ENCODE data around the gene GLRX3.
A peak's percentile ranks its signal among the peaks of the same experiment; 100 is the strongest.

GLRX3 gene

DNA sequence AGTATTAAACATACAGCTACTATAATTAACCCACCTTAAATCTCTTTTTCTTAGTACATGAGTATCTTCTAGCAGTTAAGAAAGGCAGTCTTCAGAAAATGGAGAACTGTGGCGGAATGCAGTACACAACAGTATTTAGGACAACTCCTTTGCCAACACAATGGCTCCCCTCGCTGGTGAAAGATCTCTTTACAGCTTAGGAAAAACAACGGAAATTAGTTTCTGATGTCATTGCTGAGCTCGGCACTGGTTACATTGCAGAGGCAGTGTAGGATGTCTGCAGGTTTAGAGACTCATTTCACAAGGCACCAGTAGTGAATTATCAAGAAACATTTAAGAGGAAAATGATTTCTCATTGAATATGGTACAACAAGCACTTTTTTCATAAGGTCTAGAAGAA is 43.4 kb downstream of the GLRX3 start:
- Histone ChIP-seq H3K4ac (ENCODE audit: low read depth in 1 of 2, low read length in 2 of 2) (no peak overlapping the region), H3K27ac (ENCODE audit: low read length, poor library complexity, severe bottlenecking) (no peak overlapping the region), H2BK15ac (ENCODE audit: low read depth, poor library complexity, severe bottlenecking) (no peak overlapping the region), H2AK5ac (ENCODE audit: low read length, severe bottlenecking) (no peak overlapping the region), H3K27me3 (ENCODE audit: control insufficient read depth in 1 of 2, insufficient read depth in 1 of 2, low read length in 2 of 2) (no peaks in the 10 kb centered on the region), H3K4me1 (ENCODE audit: control insufficient read depth, insufficient read depth, low read depth, low read length) (peaks cover 2% of the 10 kb centered on the region), H4K91ac (ENCODE audit: low read length) (no peak overlapping the region), H3K36me3 (ENCODE audit: control insufficient read depth in 1 of 2, insufficient read depth in 2 of 2, low read depth in 1 of 2, low read length in 2 of 2) (peaks cover 32 to 80% of the 10 kb centered on the region in 2 experiments), H2BK5ac (ENCODE audit: low read depth, low read length, poor library complexity, severe bottlenecking) (no peak overlapping the region), H3K4me2 (ENCODE audit: low read length, poor library complexity, severe bottlenecking) (no peak overlapping the region), H2BK120ac (ENCODE audit: low read depth, low read length) (no peak overlapping the region), H2BK12ac (ENCODE audit: low read length in 2 of 2) (no peak overlapping the region), H3K9me3 (ENCODE audit: control insufficient read depth, low read length) (no peaks in the 10 kb centered on the region), H2AFZ (ENCODE audit: low read depth, low read length) (no peak overlapping the region), H3K18ac (ENCODE audit: low read depth in 1 of 2, low read length in 2 of 2) (no peak overlapping the region), H3K14ac (ENCODE audit: low read length in 2 of 2) (no peak overlapping the region), H4K8ac (ENCODE audit: low read length) (no peak overlapping the region), H3K79me1 (replicated peaks; ENCODE audit: low read length, poor library complexity, severe bottlenecking) (peaks cover 37% of the 10 kb centered on the region), H3K9ac (ENCODE audit: low read length) (peak overlapping the region; percentile 46), H3K4me3 (ENCODE audit: insufficient read depth in 1 of 2, low read depth in 1 of 2, low read length in 2 of 2) (no peak overlapping the region), H3K23ac (ENCODE audit: low read length in 2 of 2) (no peak overlapping the region)
- WGBS, result 35% methylated on average over 4 of the region's 4 CpGs
- DNase-seq, result peak; percentile 80

DNA sequence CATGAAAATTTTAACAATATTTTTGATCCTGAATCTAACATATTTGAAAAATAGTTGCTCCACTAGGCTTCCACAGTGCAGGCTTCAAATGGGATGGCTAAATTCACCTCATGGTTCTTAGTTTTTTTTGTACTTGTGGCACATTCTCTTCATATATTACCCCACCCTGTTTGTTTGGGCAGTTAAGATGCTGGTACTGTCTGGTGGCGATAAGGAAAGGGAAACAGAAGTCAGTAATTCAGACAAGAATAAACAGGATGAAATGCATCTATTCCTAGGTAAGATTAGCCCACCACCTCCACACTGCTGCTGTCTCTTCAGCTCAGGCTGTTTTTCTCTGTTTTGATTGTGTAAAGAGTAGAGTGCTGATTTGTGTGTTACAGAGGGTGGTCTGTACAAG is 44.2 kb downstream of the GLRX3 start:
- H2BK5ac ChIP-seq (ENCODE audit: low read depth, low read length, poor library complexity, severe bottlenecking), result no peak overlapping the region
- H3K4me3 ChIP-seq (ENCODE audit: insufficient read depth in 1 of 2, low read depth in 1 of 2, low read length in 2 of 2), result no peak overlapping the region

GRCh38 chr10:130181858-130182257 is 45.7 kb downstream of the GLRX3 start:
- Histone ChIP-seq H2BK120ac (ENCODE audit: low read depth, low read length) (no peak overlapping the region), H3K23ac (ENCODE audit: low read length in 2 of 2) (no peak overlapping the region), H3K79me1 (replicated peaks; ENCODE audit: low read length, poor library complexity, severe bottlenecking) (peaks cover 39% of the 10 kb centered on the region), H3K27ac (ENCODE audit: low read length, poor library complexity, severe bottlenecking) (no peak overlapping the region), H2AK5ac (ENCODE audit: low read length, severe bottlenecking) (no peak overlapping the region), H3K36me3 (ENCODE audit: control insufficient read depth in 1 of 2, insufficient read depth in 2 of 2, low read depth in 1 of 2, low read length in 2 of 2) (peaks cover 41 to 84% of the 10 kb centered on the region in 2 experiments), H3K9ac (ENCODE audit: low read length) (peak overlapping the region; percentile 2), H3K9me3 (ENCODE audit: control insufficient read depth, low read length) (no peaks in the 10 kb centered on the region), H4K8ac (ENCODE audit: low read length) (no peak overlapping the region), H4K91ac (ENCODE audit: low read length) (no peak overlapping the region), H3K14ac (ENCODE audit: low read length in 2 of 2) (no peak overlapping the region), H2BK15ac (ENCODE audit: low read depth, poor library complexity, severe bottlenecking) (no peak overlapping the region), H2BK12ac (ENCODE audit: low read length in 2 of 2) (no peak overlapping the region), H2BK5ac (ENCODE audit: low read depth, low read length, poor library complexity, severe bottlenecking) (no peak overlapping the region), H2AFZ (ENCODE audit: low read depth, low read length) (no peak overlapping the region), H3K4me1 (ENCODE audit: control insufficient read depth, insufficient read depth, low read depth, low read length) (no peaks in the 10 kb centered on the region), H3K4me2 (ENCODE audit: low read length, poor library complexity, severe bottlenecking) (no peak overlapping the region), H3K18ac (ENCODE audit: low read depth in 1 of 2, low read length in 2 of 2) (no peak overlapping the region), H3K27me3 (ENCODE audit: control insufficient read depth in 1 of 2, insufficient read depth in 1 of 2, low read length in 2 of 2) (no peaks in the 10 kb centered on the region), H3K4ac (ENCODE audit: low read depth in 1 of 2, low read length in 2 of 2) (no peak overlapping the region), H3K4me3 (ENCODE audit: insufficient read depth in 1 of 2, low read depth in 1 of 2, low read length in 2 of 2) (no peak overlapping the region)
- no peak for DNase-seq
- WGBS, result 91% methylated on average over 5 of the region's 5 CpGs

More for the DNA sequence above, 44.2 kb downstream of the GLRX3 start:
- H2AFZ ChIP-seq (ENCODE audit: low read depth, low read length), result no peak overlapping the region
- H3K18ac ChIP-seq (ENCODE audit: low read depth in 1 of 2, low read length in 2 of 2), result no peak overlapping the region
- WGBS, result no CpG with 5 or more reads among the region's 1 CpG
- no peak overlapping the region for H2BK15ac ChIP-seq (ENCODE audit: low read depth, poor library complexity, severe bottlenecking)
- no peak overlapping the region for H2BK120ac ChIP-seq (ENCODE audit: low read depth, low read length)
- no peak overlapping the region for H3K4ac ChIP-seq (ENCODE audit: low read depth in 1 of 2, low read length in 2 of 2)
- no peak overlapping the region for H4K8ac ChIP-seq (ENCODE audit: low read length)
- no peak for DNase-seq
- no peak overlapping the region for H4K91ac ChIP-seq (ENCODE audit: low read length)
- H3K23ac ChIP-seq (ENCODE audit: low read length in 2 of 2), result no peak overlapping the region
- no peaks in the 10 kb centered on the region for H3K4me1 ChIP-seq (ENCODE audit: control insufficient read depth, insufficient read depth, low read depth, low read length)
- no peaks in the 10 kb centered on the region for H3K9me3 ChIP-seq (ENCODE audit: control insufficient read depth, low read length)
- H2BK12ac ChIP-seq (ENCODE audit: low read length in 2 of 2), result no peak overlapping the region
- H3K14ac ChIP-seq (ENCODE audit: low read length in 2 of 2), result no peak overlapping the region
- no peaks in the 10 kb centered on the region for H3K27me3 ChIP-seq (ENCODE audit: control insufficient read depth in 1 of 2, insufficient read depth in 1 of 2, low read length in 2 of 2)
- peaks cover 34 to 80% of the 10 kb centered on the region in 2 experiments for H3K36me3 ChIP-seq (ENCODE audit: control insufficient read depth in 1 of 2, insufficient read depth in 2 of 2, low read depth in 1 of 2, low read length in 2 of 2)
- H3K4me2 ChIP-seq (ENCODE audit: low read length, poor library complexity, severe bottlenecking), result no peak overlapping the region
- H2AK5ac ChIP-seq (ENCODE audit: low read length, severe bottlenecking), result no peak overlapping the region
- H3K79me1 ChIP-seq (replicated peaks; ENCODE audit: low read length, poor library complexity, severe bottlenecking), result peaks cover 38% of the 10 kb centered on the region
- H3K9ac ChIP-seq (ENCODE audit: low read length), result peak overlapping the region; percentile 14
- no peak overlapping the region for H3K27ac ChIP-seq (ENCODE audit: low read length, poor library complexity, severe bottlenecking)

DNA sequence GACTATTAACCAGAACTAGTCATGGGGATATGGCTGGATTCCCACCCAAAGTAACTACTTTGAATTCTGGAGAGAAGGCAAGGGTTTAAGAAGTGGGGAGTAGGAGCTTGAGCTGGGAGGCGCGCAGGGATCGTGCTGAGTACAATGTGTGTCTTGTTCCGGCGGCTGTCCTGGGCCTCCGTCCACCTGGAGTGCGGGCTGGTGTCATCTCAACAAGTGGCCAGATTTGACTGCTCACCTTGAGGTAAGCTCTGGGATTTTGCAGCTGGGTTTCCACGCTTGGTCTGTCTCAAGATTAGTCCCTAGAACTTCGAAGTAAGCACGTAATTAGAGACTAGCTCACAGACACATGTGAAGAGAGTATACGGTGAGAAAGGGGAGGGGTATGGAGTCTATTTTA is 49.4 kb downstream of the GLRX3 start:
- 96% methylated on average over 11 of the region's 11 CpGs for whole genome bisulfite sequencing

More for the DNA sequence above, 49.4 kb downstream of the GLRX3 start:
- H3K23ac ChIP-seq (ENCODE audit: low read length in 2 of 2), result no peak overlapping the region
- no peak overlapping the region for H3K18ac ChIP-seq (ENCODE audit: low read depth in 1 of 2, low read length in 2 of 2)
- no peak overlapping the region for H3K4ac ChIP-seq (ENCODE audit: low read depth in 1 of 2, low read length in 2 of 2)
- H2BK12ac ChIP-seq (ENCODE audit: low read length in 2 of 2), result no peak overlapping the region
- H2BK120ac ChIP-seq (ENCODE audit: low read depth, low read length), result no peak overlapping the region
- H3K36me3 ChIP-seq (ENCODE audit: control insufficient read depth in 1 of 2, insufficient read depth in 2 of 2, low read depth in 1 of 2, low read length in 2 of 2), result peaks cover 61 to 75% of the 10 kb centered on the region in 2 experiments
- no peak for DNase-seq
- no peak overlapping the region for H2AK5ac ChIP-seq (ENCODE audit: low read length, severe bottlenecking)
- H4K8ac ChIP-seq (ENCODE audit: low read length), result no peak overlapping the region
- no peaks in the 10 kb centered on the region for H3K9me3 ChIP-seq (ENCODE audit: control insufficient read depth, low read length)
- no peak overlapping the region for H4K91ac ChIP-seq (ENCODE audit: low read length)
- no peak overlapping the region for H3K9ac ChIP-seq (ENCODE audit: low read length)
- peaks cover 30% of the 10 kb centered on the region for H3K79me1 ChIP-seq (replicated peaks; ENCODE audit: low read length, poor library complexity, severe bottlenecking)
- no peak overlapping the region for H3K4me3 ChIP-seq (ENCODE audit: insufficient read depth in 1 of 2, low read depth in 1 of 2, low read length in 2 of 2)
- H2AFZ ChIP-seq (ENCODE audit: low read depth, low read length), result no peak overlapping the region
- peaks cover 9% of the 10 kb centered on the region for H3K4me1 ChIP-seq (ENCODE audit: control insufficient read depth, insufficient read depth, low read depth, low read length)
- no peak overlapping the region for H3K4me2 ChIP-seq (ENCODE audit: low read length, poor library complexity, severe bottlenecking)
- H2BK15ac ChIP-seq (ENCODE audit: low read depth, poor library complexity, severe bottlenecking), result no peak overlapping the region
- H2BK5ac ChIP-seq (ENCODE audit: low read depth, low read length, poor library complexity, severe bottlenecking), result peak overlapping the region; percentile 10
- no peak overlapping the region for H3K27ac ChIP-seq (ENCODE audit: low read length, poor library complexity, severe bottlenecking)
- no peak overlapping the region for H3K14ac ChIP-seq (ENCODE audit: low read length in 2 of 2)
- no peaks in the 10 kb centered on the region for H3K27me3 ChIP-seq (ENCODE audit: control insufficient read depth in 1 of 2, insufficient read depth in 1 of 2, low read length in 2 of 2)
